ENCODE results near the gene CNOT2.

The CNOT2 gene, protein sequence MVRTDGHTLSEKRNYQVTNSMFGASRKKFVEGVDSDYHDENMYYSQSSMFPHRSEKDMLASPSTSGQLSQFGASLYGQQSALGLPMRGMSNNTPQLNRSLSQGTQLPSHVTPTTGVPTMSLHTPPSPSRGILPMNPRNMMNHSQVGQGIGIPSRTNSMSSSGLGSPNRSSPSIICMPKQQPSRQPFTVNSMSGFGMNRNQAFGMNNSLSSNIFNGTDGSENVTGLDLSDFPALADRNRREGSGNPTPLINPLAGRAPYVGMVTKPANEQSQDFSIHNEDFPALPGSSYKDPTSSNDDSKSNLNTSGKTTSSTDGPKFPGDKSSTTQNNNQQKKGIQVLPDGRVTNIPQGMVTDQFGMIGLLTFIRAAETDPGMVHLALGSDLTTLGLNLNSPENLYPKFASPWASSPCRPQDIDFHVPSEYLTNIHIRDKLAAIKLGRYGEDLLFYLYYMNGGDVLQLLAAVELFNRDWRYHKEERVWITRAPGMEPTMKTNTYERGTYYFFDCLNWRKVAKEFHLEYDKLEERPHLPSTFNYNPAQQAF

DNA sequence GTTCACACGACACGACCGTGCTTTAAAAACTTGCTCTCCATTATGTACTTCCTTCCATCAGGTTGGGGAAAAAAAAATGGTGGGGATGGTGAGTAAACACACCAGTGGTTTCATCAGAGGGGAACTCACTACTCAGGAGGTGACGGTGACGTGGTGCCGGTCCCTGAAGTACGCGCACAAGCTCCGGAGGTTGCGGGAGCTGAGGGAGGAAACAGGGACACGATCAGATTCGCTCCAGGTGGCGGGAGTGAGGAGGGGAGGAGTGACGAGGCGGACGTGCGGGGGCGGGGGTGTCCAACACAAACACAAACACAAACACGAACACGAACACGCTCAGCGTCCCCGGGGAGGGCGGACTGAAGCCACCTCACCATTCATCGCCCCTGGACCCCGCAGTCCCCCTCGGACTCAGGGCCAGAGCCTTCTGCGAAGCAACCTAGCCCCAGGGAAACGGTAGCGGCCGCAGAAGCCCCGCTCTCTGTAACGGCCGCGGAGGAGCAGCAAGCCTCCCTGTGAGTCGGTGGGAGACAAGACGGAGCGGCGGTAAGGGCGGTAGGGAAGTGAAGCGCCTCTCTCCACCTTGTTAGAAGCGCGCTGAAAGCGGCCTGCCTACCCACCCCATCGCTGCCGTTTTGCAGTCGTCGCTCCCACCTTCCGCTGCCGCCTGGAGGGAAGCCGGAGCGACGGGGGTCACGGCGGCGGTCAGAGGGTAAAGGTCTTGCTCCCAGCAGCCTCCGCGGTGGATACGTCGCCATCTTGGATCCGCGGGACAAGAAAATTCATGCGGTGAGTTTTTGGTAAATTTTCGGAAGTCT is at the start of gene CNOT2:
CNOT2 (plus strand) TSS at position 739 of the 815 bp plus-strand sequence. CDS start 34,794 bp downstream, outside the sequence.
- H3K9me3 ChIP-seq (ENCODE audit: control insufficient read depth in 1 of 2, low read length in 2 of 2) = no peaks in the 10 kb centered on the region
- peak within 1 kb of the TSS; percentile 92 for H3K27ac ChIP-seq (ENCODE audit: low read length)
- peaks cover 12 to 40% of the 10 kb centered on the region in 2 donors for H3K4me1 ChIP-seq (ENCODE audit: control insufficient read depth in 1 of 2, insufficient read depth in 2 of 2, low read length in 2 of 2)
- peak within 1 kb of the TSS; percentile 71 to 90 for H3K4me3 ChIP-seq (ENCODE audit: low read depth in 1 of 2, low read length in 2 of 2)
- H3K36me3 ChIP-seq (ENCODE audit: control insufficient read depth in 1 of 2, insufficient read depth in 2 of 2, low read length in 2 of 2) = peaks cover 8 to 15% of the 10 kb centered on the region in 2 donors
- H3K27me3 ChIP-seq (ENCODE audit: low read depth, low read length) = no peaks in the 10 kb centered on the region

DNA sequence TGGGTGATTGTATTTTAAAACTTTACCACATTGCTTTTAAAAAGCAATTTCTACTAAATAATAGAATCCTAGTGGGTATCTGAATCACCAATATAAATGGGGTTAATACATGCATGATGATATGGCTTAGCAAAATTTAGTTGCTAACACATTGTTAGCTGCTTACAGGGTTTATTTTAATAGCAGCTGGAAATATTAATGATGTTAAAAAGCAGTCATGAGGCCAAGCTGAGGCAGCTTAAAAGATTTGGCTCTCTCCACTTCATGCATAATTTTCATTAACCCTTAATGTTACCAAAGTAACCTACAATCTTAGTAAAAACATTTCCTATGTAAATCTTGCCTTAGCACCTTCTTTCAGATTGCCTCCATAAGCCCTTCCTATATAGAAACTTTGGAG is 49.2 kb upstream of the CNOT2 start:
- Histone ChIP-seq H3K4me1 (ENCODE audit: control insufficient read depth in 1 of 2, insufficient read depth in 2 of 2, low read length in 2 of 2) (no peaks in the 10 kb centered on the region), H3K9me3 (ENCODE audit: control insufficient read depth in 1 of 2, low read length in 2 of 2) (no peaks in the 10 kb centered on the region), H3K27ac (ENCODE audit: low read length) (no peak overlapping the region), H3K4me3 (ENCODE audit: low read depth in 1 of 2, low read length in 2 of 2) (no peak overlapping the region), H3K36me3 (ENCODE audit: control insufficient read depth in 1 of 2, insufficient read depth in 2 of 2, low read length in 2 of 2) (no peaks in the 10 kb centered on the region), H3K27me3 (ENCODE audit: low read depth, low read length) (no peaks in the 10 kb centered on the region)

- H3K27ac ChIP-seq (ENCODE audit: low read length) = no peak overlapping the region
- H3K4me1 ChIP-seq (ENCODE audit: control insufficient read depth in 1 of 2, insufficient read depth in 2 of 2, low read length in 2 of 2) = no peaks in the 10 kb centered on the region
- no peaks in the 10 kb centered on the region for H3K36me3 ChIP-seq (ENCODE audit: control insufficient read depth in 1 of 2, insufficient read depth in 2 of 2, low read length in 2 of 2)
- H3K4me3 ChIP-seq (ENCODE audit: low read depth in 1 of 2, low read length in 2 of 2) = no peak overlapping the region
- no peaks in the 10 kb centered on the region for H3K27me3 ChIP-seq (ENCODE audit: low read depth, low read length)
- no peaks in the 10 kb centered on the region for H3K9me3 ChIP-seq (ENCODE audit: control insufficient read depth in 1 of 2, low read length in 2 of 2)
Observed at GRCh38 chr12:70196811-70197281, 46.4 kb upstream of the CNOT2 start.

DNA sequence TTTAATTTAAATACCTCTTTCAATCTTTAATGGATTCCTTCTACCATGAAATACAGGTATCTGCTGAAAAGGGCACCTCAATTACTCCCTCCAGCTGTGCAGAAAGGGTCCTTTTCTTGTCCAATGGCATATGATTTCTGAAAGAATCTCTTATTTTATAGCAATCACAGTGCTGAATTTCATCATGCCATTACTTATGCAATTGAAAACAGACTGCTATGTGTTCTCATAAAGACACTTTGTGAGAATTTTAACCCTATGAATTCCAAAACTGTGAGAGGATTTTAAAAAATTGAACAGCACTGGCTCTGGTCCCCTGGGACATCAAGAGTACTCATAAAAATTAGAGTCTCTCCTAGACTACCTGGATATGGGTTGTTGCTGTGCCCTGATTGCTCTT is 45.9 kb upstream of the CNOT2 start:
- Histone ChIP-seq H3K27ac (ENCODE audit: low read length) (no peak overlapping the region), H3K4me3 (ENCODE audit: low read depth in 1 of 2, low read length in 2 of 2) (no peak overlapping the region), H3K36me3 (ENCODE audit: control insufficient read depth in 1 of 2, insufficient read depth in 2 of 2, low read length in 2 of 2) (no peaks in the 10 kb centered on the region), H3K27me3 (ENCODE audit: low read depth, low read length) (no peaks in the 10 kb centered on the region), H3K9me3 (ENCODE audit: control insufficient read depth in 1 of 2, low read length in 2 of 2) (no peaks in the 10 kb centered on the region), H3K4me1 (ENCODE audit: control insufficient read depth in 1 of 2, insufficient read depth in 2 of 2, low read length in 2 of 2) (no peaks in the 10 kb centered on the region)

DNA sequence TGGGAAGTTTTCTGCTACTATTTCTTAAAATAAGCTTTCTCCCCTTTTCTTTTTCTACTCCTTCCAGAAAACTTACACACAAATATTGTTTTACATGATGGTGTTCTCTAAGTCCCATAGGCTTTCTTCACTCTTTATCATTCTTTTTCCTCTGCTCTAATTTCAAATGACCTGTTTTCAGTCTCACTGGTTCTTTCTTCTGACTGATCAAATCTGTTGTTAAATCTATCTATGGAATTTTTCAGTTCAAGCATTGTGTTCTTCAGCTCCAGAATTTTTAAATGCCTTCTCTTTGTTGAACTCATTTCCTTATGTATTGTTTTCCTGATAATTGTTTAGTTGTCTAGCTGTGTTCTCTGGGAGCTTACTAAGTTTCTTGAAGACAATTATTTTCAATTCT is 29.5 kb upstream of the CNOT2 start:
- Histone ChIP-seq H3K36me3 (ENCODE audit: control insufficient read depth in 1 of 2, insufficient read depth in 2 of 2, low read length in 2 of 2) (peaks cover 0 to 8% of the 10 kb centered on the region in 2 donors), H3K4me1 (ENCODE audit: control insufficient read depth in 1 of 2, insufficient read depth in 2 of 2, low read length in 2 of 2) (no peaks in the 10 kb centered on the region), H3K27ac (ENCODE audit: low read length) (no peak overlapping the region), H3K27me3 (ENCODE audit: low read depth, low read length) (no peaks in the 10 kb centered on the region), H3K9me3 (ENCODE audit: control insufficient read depth in 1 of 2, low read length in 2 of 2) (peaks cover 0 to 16% of the 10 kb centered on the region in 2 donors), H3K4me3 (ENCODE audit: low read depth in 1 of 2, low read length in 2 of 2) (no peak overlapping the region)

DNA sequence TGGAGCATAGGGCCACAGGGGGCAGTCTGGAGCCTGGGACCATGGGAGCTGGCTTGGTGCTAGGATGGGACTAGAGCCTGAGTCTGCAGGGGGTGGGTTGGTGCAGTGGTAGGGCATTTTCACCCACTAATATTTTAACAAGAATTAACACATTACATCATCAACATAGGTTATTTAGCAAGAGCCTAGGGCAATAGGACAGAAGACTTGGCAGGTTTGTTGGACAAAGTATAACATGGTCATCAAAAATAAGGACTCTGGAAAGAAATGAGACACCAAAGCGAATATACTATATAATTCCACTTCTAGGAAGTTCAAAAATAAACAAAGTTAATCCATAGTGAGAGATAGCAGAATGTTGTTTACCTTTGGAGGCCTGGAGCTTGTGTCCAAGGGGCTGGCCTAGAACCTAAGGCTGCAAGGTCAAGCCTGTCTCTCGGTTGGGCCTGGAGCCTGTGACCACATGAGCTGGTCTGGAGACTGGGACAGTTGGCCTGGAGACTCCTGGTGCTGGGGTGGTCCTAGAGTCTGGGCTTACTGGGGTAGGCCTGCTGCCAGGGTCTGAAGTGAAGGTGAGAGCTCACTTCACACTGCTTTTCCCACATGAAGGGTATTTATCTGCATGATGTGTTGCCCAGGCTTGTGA is 28.1 kb upstream of the CNOT2 start:
- H3K9me3 ChIP-seq (ENCODE audit: control insufficient read depth in 1 of 2, low read length in 2 of 2) = peaks cover 0 to 4% of the 10 kb centered on the region in 2 donors
- no peaks in the 10 kb centered on the region for H3K27me3 ChIP-seq (ENCODE audit: low read depth, low read length)
- no peak overlapping the region for H3K4me3 ChIP-seq (ENCODE audit: low read depth in 1 of 2, low read length in 2 of 2)
- H3K36me3 ChIP-seq (ENCODE audit: control insufficient read depth in 1 of 2, insufficient read depth in 2 of 2, low read length in 2 of 2) = peaks cover 0 to 8% of the 10 kb centered on the region in 2 donors
- H3K27ac ChIP-seq (ENCODE audit: low read length) = no peak overlapping the region
- no peaks in the 10 kb centered on the region for H3K4me1 ChIP-seq (ENCODE audit: control insufficient read depth in 1 of 2, insufficient read depth in 2 of 2, low read length in 2 of 2)

DNA sequence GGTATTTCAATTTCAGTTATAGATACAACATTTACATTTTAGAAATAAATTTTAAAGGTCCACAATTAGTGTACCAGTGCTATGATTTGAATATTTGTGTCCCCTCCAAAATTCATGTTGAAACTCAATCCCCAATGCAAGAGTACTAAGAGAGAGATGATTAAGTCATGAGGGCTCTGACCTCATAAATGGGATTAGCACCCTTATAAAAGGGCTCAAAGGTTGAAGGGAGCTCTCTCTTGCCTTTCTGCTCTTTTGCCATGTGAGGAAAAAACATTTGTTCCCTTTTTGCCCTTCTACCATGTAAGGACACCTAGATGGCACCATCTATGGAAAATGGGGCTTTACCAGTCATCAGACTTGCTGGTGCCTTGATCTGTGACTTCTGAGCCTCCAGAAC is 25.8 kb upstream of the CNOT2 start:
- H3K27me3 ChIP-seq (ENCODE audit: low read depth, low read length) = no peaks in the 10 kb centered on the region

GRCh38 chr12:70221626-70222025 is 21.6 kb upstream of the CNOT2 start:
- Histone ChIP-seq H3K4me1 (ENCODE audit: control insufficient read depth in 1 of 2, insufficient read depth in 2 of 2, low read length in 2 of 2) (no peaks in the 10 kb centered on the region), H3K27me3 (ENCODE audit: low read depth, low read length) (no peaks in the 10 kb centered on the region), H3K36me3 (ENCODE audit: control insufficient read depth in 1 of 2, insufficient read depth in 2 of 2, low read length in 2 of 2) (no peaks in the 10 kb centered on the region), H3K4me3 (ENCODE audit: low read depth in 1 of 2, low read length in 2 of 2) (no peak overlapping the region), H3K27ac (ENCODE audit: low read length) (no peak overlapping the region), H3K9me3 (ENCODE audit: control insufficient read depth in 1 of 2, low read length in 2 of 2) (no peaks in the 10 kb centered on the region)

More for the DNA sequence above, 25.8 kb upstream of the CNOT2 start:
- Histone ChIP-seq H3K4me1 (ENCODE audit: control insufficient read depth in 1 of 2, insufficient read depth in 2 of 2, low read length in 2 of 2) (no peaks in the 10 kb centered on the region), H3K9me3 (ENCODE audit: control insufficient read depth in 1 of 2, low read length in 2 of 2) (no peaks in the 10 kb centered on the region), H3K36me3 (ENCODE audit: control insufficient read depth in 1 of 2, insufficient read depth in 2 of 2, low read length in 2 of 2) (peaks cover 0 to 8% of the 10 kb centered on the region in 2 donors), H3K4me3 (ENCODE audit: low read depth in 1 of 2, low read length in 2 of 2) (no peak overlapping the region), H3K27ac (ENCODE audit: low read length) (no peak overlapping the region)

GRCh38 chr12:70227911-70228310 is 15.3 kb upstream of the CNOT2 start:
- H3K27me3 ChIP-seq (ENCODE audit: low read depth, low read length) = no peaks in the 10 kb centered on the region
- H3K36me3 ChIP-seq (ENCODE audit: control insufficient read depth in 1 of 2, insufficient read depth in 2 of 2, low read length in 2 of 2) = no peaks in the 10 kb centered on the region
- no peak overlapping the region for H3K27ac ChIP-seq (ENCODE audit: low read length)
- H3K4me1 ChIP-seq (ENCODE audit: control insufficient read depth in 1 of 2, insufficient read depth in 2 of 2, low read length in 2 of 2) = no peaks in the 10 kb centered on the region
- no peak overlapping the region for H3K4me3 ChIP-seq (ENCODE audit: low read depth in 1 of 2, low read length in 2 of 2)
- H3K9me3 ChIP-seq (ENCODE audit: control insufficient read depth in 1 of 2, low read length in 2 of 2) = no peaks in the 10 kb centered on the region

DNA sequence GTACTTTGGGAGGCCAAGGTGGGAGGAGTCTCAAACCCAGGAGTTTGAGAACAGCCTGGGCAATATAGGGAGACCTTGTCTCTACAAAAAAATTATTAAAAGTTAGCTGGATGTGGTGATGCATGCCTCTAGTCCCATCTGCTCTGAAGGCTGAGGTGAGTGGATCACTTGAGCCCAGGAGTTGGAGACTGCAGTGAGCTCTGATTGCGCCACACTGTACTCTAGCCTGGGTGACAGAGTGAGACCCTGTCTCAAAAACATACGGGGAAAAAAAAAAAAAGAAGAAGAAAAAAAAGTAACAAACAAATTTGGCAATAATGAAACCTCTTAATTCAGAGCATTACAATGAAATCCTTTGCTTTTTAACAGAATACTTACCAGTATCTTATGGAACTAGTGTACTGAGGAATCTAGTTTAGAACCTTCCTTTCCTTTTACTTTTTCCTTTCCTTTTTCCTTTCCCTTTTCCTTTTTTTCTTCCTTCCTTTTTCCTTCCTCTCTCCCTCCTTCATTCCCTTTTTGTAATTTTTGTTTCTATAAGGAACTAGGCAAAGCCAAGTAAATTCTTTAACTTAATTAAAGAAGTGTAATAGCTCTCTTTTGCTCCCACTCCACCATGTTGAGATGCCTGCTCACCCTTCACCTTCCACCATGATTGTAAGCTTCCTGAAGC is 12.2 kb upstream of the CNOT2 start:
- Histone ChIP-seq H3K27me3 (ENCODE audit: low read depth, low read length) (no peaks in the 10 kb centered on the region), H3K9me3 (ENCODE audit: control insufficient read depth in 1 of 2, low read length in 2 of 2) (no peaks in the 10 kb centered on the region), H3K36me3 (ENCODE audit: control insufficient read depth in 1 of 2, insufficient read depth in 2 of 2, low read length in 2 of 2) (no peaks in the 10 kb centered on the region), H3K4me1 (ENCODE audit: control insufficient read depth in 1 of 2, insufficient read depth in 2 of 2, low read length in 2 of 2) (no peaks in the 10 kb centered on the region), H3K27ac (ENCODE audit: low read length) (no peak overlapping the region), H3K4me3 (ENCODE audit: low read depth in 1 of 2, low read length in 2 of 2) (no peak overlapping the region)
